HEK293 (cell line): Measurements from ENCODE around the gene CD151.

ENCODE experiments used
- ATF2 ChIP-seq: fragments of 450-650 bp; formaldehyde crosslinking; IDR thresholded peaks from 2 replicates; pipeline ENCODE4 v1.5.1; 2016; ENCODE audit warnings: missing biosample characterization, missing genetic modification characterization, low read depth
- CTCF ChIP-seq: fragments of 450-650 bp; formaldehyde crosslinking; IDR thresholded peaks from 2 replicates; pipeline ENCODE4 v1.5.1; 2016; ENCODE audit warnings: missing biosample characterization, missing genetic modification characterization
- GLI4 ChIP-seq: fragments of 450-650 bp; formaldehyde crosslinking; IDR thresholded peaks from 2 replicates; pipeline ENCODE4 v1.5.1; 2016; ENCODE audit warnings: missing biosample characterization, missing genetic modification characterization
- HIC1 ChIP-seq: fragments of 450-650 bp; formaldehyde crosslinking; IDR thresholded peaks from 2 replicates; pipeline ENCODE4 v1.5.1; 2016; ENCODE audit warnings: missing biosample characterization, missing genetic modification characterization
- MEIS1 ChIP-seq: sonication (generic); formaldehyde crosslinking; IDR thresholded peaks from 2 replicates; pipeline ENCODE4 v1.8.1; 2022; ENCODE audit warnings: missing genetic modification reagents, mild to moderate bottlenecking, borderline replicate concordance
- PBX3 ChIP-seq: sonication (generic); formaldehyde crosslinking; IDR thresholded peaks from 2 replicates; pipeline ENCODE4 v1.8.1; 2022; ENCODE audit warnings: mild to moderate bottlenecking, moderate library complexity, missing genetic modification reagents
- REST ChIP-seq: fragments of 450-650 bp; formaldehyde crosslinking; IDR thresholded peaks from 2 replicates; pipeline ENCODE4 v1.5.1; 2016; ENCODE audit warnings: missing biosample characterization, missing genetic modification characterization
- ZNF112 ChIP-seq: fragments of 450-650 bp; formaldehyde crosslinking; IDR thresholded peaks from 2 replicates; pipeline ENCODE4 v1.5.0; 2017; ENCODE audit warnings: missing biosample characterization, missing genetic modification characterization
- ZNF121 ChIP-seq: fragments of 450-650 bp; formaldehyde crosslinking; IDR thresholded peaks from 2 replicates; pipeline ENCODE4 v1.5.1; 2016; ENCODE audit warnings: missing biosample characterization, missing genetic modification characterization
- ZNF580 ChIP-seq: fragments of 450-650 bp; formaldehyde crosslinking; IDR thresholded peaks from 2 replicates; pipeline ENCODE4 v1.5.1; 2016; ENCODE audit warnings: missing biosample characterization, missing genetic modification characterization
- ZNF747 ChIP-seq: fragments of 450-650 bp; formaldehyde crosslinking; IDR thresholded peaks from 2 replicates; pipeline ENCODE4 v1.5.1; 2016; ENCODE audit warnings: missing biosample characterization, missing genetic modification characterization

GRCh38 chr11:826227-826621, 6.5 kb upstream of the CD151 start:
- TF ChIP-seq ZNF747 (tag by site-specific recombination) (no peak), ATF2 (no peak), CTCF (tag by site-specific recombination) (no peak), ZNF112 (tag by site-specific recombination) (no peak), ZNF580 (no peak), REST (tag by site-specific recombination) (no peak), GLI4 (tag by site-specific recombination) (no peak), HIC1 (no peak), MEIS1 (CRISPR knock-in tag) (no peak), PBX3 (CRISPR knock-in tag) (no peak), ZNF121 (tag by site-specific recombination) (no peak)
